RWPE1 (cell line): ENCODE measurements around the gene NF2.
A peak's percentile ranks its signal among the peaks of the same experiment; 100 is the strongest.

Experiments
- CTCF ChIA-PET: fragments of 350-600 bp; sonication (Branson Sonifier 250); formaldehyde crosslinking; extraction: SDS; loops from one replicate; lab custom pipeline; 2021; lab: Yijun Ruan, JAX
- POLR2A ChIA-PET: fragments of 400-600 bp; formaldehyde crosslinking; extraction: SDS; loops from one replicate; lab custom pipeline; 2020; ENCODE audit warnings: antibody characterized with exemption; ENCODE audit not compliant: low non-redundant PET; lab: Yijun Ruan, JAX
- DNase-seq: peaks from one replicate; pipeline ENCODE4 v3.0.0; 2012; ENCODE audit warnings: low spot score
- H3K27ac ChIP-seq: fragments of 450-650 bp; 2 replicates; pipeline ENCODE4 v1.5.1; 2017
- CTCF ChIP-seq: fragments of 450-650 bp; conservative IDR thresholded peaks from 2 replicates; pipeline ENCODE4 v1.5.1; 2017; ENCODE audit warnings: low read depth, mild to moderate bottlenecking

Gene NF2

GRCh38 chr22:29623553-29624169 lies 20.2 kb downstream of the NF2 start:
- CTCF ChIA-PET = no interaction called here
- TF ChIP-seq CTCF = no peak
- peak overlapping the region; percentile 91 for H3K27ac ChIP-seq
- POLR2A ChIA-PET = no interaction called here
- DNase-seq = no peak

- ChIA-PET POLR2A (no interaction called here), CTCF (interaction anchor here (0.5 to 0.9 kb wide), 6 partner anchors 10 to 667 kb away, joined by 3 to 5 read pairs (median 3); no protein-coding TSS in a partner anchor)
- TF ChIP-seq CTCF = peak; percentile 95
- H3K27ac ChIP-seq = peak overlapping the region; percentile 61
- peak; percentile 31 for DNase-seq
These were observed 21.8 kb downstream of the NF2 start for GRCh38 chr22:29625090-29625825.

- DNase-seq = peak; percentile 42
- TF ChIP-seq CTCF = no peak
- peak overlapping the region; percentile 15; the same call in 1 of the 2 replicates for H3K27ac ChIP-seq
- POLR2A ChIA-PET = no interaction called here
- CTCF ChIA-PET = interaction anchor here (0.5 kb wide), 1 partner anchor 111 kb away, joined by 3 read pairs; no protein-coding TSS in a partner anchor
These were observed 23.2 kb downstream of the NF2 start for GRCh38 chr22:29626497-29627195.

GRCh38 chr22:29627196-29627535 lies 23.7 kb downstream of the NF2 start:
- POLR2A ChIA-PET = no interaction called here
- CTCF ChIA-PET = interaction anchor here (0.5 kb wide), 1 partner anchor 112 kb away, joined by 3 read pairs; no protein-coding TSS in a partner anchor
- H3K27ac ChIP-seq = no peak overlapping the region

GRCh38 chr22:29628996-29629902 lies 25.8 kb downstream of the NF2 start:
- H3K27ac ChIP-seq = no peak overlapping the region
- no peak for DNase-seq
- POLR2A ChIA-PET = no interaction called here
- CTCF ChIA-PET = no interaction called here
- TF ChIP-seq CTCF = no peak

More at GRCh38 chr22:29627196-29627535, 23.7 kb downstream of the NF2 start:
- no peak for TF ChIP-seq CTCF
- no peak for DNase-seq
